ENCODE data around the gene GTF2I.

Gene GTF2I

GRCh38 chr7:74653686-74654181 lies 3.8 kb upstream of the GTF2I start:
- no peak overlapping the region for H3K4me3 ChIP-seq (ENCODE audit: low read length)
- DNase-seq (ENCODE audit: low read depth) = no peak
- TF ChIP-seq, protein P1, sequence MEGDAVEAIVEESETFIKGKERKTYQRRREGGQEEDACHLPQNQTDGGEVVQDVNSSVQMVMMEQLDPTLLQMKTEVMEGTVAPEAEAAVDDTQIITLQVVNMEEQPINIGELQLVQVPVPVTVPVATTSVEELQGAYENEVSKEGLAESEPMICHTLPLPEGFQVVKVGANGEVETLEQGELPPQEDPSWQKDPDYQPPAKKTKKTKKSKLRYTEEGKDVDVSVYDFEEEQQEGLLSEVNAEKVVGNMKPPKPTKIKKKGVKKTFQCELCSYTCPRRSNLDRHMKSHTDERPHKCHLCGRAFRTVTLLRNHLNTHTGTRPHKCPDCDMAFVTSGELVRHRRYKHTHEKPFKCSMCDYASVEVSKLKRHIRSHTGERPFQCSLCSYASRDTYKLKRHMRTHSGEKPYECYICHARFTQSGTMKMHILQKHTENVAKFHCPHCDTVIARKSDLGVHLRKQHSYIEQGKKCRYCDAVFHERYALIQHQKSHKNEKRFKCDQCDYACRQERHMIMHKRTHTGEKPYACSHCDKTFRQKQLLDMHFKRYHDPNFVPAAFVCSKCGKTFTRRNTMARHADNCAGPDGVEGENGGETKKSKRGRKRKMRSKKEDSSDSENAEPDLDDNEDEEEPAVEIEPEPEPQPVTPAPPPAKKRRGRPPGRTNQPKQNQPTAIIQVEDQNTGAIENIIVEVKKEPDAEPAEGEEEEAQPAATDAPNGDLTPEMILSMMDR (conservative IDR thresholded peaks at IDR 0.05; ENCODE audit: low read length) = no peak

DNA sequence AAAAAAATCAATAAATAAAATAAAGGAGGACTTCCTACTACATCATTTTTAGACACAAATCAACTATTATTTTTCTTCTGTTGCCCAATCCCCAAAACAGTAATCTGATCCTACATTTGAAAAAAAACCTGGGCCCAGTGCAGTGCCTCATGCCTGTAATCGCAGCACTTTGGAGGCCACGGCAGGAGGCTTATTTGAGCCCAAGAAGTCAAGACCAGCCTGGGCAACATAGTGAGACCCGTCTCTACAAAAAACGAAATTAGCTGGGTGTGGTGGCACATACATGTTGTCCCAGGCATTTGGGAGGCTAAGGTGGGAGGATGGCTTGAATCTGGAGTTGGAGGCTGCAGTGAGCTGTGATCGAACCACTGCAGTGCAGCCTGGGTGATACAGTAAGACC lies 2.7 kb upstream of the GTF2I start:
- TF ChIP-seq, protein P1 (conservative IDR thresholded peaks at IDR 0.05; ENCODE audit: low read length) = no peak
- no peak for DNase-seq (ENCODE audit: low read depth)
- H3K4me3 ChIP-seq (ENCODE audit: low read length) = no peak overlapping the region

GRCh38 chr7:74655324-74655723 lies 2.2 kb upstream of the GTF2I start:
- DNase-seq (ENCODE audit: low read depth) = no peak
- H3K4me3 ChIP-seq (ENCODE audit: low read length) = no peak overlapping the region
- TF ChIP-seq, protein P1 (conservative IDR thresholded peaks at IDR 0.05; ENCODE audit: low read length) = no peak

DNA sequence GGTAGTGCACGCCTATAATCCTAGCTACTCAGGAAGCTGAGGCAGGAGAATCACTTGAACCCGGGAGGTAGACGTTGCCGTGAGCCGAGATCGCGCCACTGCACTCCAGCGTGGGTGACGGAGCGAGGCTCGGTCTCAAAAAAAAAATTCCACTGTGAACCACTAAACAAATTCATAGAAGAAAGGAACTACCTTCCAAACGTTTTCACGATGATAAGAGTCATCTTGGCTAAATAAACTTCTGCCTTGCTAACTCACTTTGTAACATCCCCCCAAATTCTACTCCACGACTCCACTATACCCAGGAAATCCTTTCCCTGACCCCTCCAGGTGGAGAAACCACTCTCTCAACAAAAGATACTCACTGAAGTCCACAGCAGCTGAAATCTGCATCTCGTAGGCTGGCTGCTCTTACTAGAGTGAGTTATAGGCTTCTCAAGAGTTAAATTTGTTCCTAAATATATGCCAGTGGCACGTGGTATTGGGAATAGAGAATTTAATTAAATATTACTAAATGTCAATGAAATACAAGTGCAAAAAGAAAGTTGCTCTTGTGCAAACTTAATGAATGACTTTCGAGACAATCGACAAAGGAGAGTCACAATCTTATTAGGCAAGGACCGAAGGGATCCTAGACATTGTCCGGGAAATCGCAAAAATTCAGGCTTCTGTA lies 1.6 kb upstream of the GTF2I start:
- no peak for DNase-seq (ENCODE audit: low read depth)
- H3K4me3 ChIP-seq (ENCODE audit: low read length) = peak overlapping the region; percentile 80
- TF ChIP-seq, protein P1 (conservative IDR thresholded peaks at IDR 0.05; ENCODE audit: low read length) = no peak

DNA sequence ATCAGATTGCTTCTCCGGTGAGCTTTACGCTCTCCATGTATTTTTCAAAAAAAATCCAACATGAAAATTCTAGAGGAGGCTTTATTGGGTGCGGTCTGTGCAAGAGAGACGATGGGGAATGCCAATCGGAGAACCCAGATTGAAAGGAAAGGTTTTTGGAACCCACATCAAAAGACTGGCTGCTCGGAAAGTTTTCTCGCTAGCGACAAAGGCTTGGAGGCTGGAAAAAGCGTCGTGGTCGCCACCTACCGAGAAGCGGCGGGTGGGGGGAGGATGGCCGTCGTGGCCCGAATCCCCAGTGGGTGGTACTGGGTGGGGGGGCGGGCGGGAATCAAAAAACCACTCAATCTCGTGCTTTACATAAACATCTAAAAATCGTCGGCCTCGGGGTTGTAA lies 1.1 kb upstream of the GTF2I start:
- DNase-seq (ENCODE audit: low read depth) = peak; percentile 17
- TF ChIP-seq, protein P1 (conservative IDR thresholded peaks at IDR 0.05; ENCODE audit: low read length) = 0 out of 2 replicates have a peak, but pooled peaks have one; percentile 12
- peak overlapping the region; percentile 80 for H3K4me3 ChIP-seq (ENCODE audit: low read length)

DNA sequence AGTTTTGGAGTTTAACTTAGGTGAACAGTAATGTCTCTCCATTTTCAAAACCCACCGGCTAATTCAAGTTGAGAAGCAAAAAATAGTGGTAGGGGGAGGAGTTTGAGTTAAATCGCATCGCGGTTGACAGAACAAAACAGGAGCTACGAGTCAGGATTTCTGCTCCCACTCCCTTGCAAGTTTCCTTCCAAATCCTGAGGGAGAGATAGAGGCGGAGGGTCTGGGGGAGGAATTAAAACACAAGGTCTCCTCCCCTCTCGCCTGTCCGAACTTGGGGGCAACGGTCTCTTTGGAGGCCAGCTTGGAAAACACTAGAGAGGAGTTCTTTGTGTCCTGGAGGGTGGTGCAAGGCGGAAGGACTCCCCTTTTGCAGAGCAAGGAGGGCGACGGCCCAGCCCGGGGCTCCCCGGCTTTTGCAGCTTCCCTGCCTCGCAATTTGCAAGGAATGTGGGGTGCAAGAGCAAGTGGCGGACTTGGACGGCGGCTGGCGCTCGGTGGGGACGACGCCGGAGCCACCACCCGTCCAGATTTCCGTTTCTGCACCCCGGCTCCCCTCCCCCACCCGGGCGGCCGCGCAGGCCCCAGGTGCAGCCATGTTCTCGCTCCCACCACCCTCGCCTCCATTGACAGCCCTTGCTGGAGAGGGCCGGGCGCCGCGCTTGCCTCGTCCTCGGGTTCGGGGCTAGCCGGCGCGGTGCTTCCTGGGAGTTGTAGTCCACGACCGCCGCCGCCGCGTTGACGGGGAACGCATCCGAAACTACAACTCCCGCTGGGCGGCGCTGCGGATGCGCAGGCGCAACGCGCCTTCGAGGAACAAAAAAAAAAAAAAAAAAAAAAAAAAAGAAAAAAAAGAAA lies 454 bp upstream of the GTF2I start:
- peak overlapping the region; percentile 80 for H3K4me3 ChIP-seq (ENCODE audit: low read length)
- TF ChIP-seq, protein P1 (conservative IDR thresholded peaks at IDR 0.05; ENCODE audit: low read length) = peak; percentile 19; the same call in 1 of the 2 replicates
- peak; percentile 95 for DNase-seq (ENCODE audit: low read depth)
